NCI-H226 (cell line): Measurements from ENCODE around the gene PTPRT.

Source experiments
- DNase-seq: peaks from one replicate; pipeline ENCODE4 v3.0.0-alpha.2; 2015

The PTPRT gene

GRCh38 chr20:42360621-42361020 lies 829.1 kb downstream of the PTPRT start:
- DNase-seq = no peak

GRCh38 chr20:42359617-42360016 lies 830.1 kb downstream of the PTPRT start:
- no peak for DNase-seq

GRCh38 chr20:42352096-42352495 lies 837.6 kb downstream of the PTPRT start:
- no peak for DNase-seq

GRCh38 chr20:42350521-42350920 lies 839.2 kb downstream of the PTPRT start:
- no peak for DNase-seq

GRCh38 chr20:42346189-42347170 lies 843.2 kb downstream of the PTPRT start:
- no peak for DNase-seq

DNA sequence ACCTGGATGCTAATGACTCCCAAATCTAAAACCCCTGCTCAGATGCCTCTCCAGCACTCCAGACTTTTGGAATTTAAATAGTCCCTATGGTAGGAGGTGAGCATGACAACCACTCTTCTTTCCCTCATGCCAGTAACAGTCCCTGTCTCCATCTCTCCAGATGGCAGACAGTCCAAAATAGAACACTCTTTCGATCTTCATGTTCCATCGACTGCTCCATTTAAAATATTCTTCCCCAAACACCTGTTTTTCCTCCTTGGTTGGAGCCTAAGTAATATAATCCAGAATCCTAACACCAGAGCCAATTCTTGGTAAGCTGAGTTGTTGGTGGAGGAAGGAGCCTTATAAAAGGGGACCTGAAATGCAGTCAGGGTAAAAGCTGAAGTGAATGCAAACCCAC lies 848.1 kb downstream of the PTPRT start:
- no peak for DNase-seq

GRCh38 chr20:42340368-42340767 lies 849.3 kb downstream of the PTPRT start:
- DNase-seq = no peak

DNA sequence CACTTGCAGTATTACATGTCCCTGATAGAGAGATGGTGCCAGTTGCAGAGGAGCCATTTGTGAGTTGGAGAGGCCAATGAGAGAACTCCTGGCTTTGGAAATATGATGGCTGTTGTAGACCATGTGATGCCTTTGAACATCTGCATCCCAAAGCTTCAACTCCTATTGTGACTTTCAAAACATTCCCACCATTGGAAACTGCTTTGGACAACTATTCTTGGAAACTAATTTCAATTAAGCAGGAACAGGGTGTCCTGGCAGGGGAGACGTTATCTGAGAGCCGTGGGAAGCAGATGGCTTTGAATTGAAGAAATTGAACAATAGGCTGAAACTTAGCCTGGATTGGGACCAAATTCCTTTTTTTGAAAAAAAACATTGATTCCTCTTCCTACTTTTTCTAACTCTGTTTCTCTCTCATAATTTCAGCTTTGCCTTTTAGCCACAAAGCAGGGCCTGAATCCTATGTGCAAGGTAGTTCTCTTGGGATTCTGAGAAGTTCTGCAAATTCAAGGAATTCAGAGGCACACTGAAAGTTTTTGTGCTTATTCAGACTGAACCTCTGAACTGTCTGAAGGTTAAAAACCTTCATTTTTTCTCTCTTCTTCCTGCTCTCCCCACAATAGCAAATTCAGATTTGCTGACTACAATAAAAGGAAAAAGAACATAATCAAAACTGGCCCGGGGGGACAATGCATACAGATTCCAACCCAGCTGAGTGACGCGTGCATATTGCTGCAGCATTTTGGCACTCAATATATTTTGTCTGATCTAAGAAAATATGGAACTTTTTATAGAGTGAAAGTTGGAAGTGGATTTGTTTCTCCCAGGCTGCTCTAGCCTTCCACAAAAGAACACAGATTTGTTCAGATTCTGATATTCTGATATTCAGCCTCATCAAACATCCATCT lies 851.2 kb downstream of the PTPRT start:
- DNase-seq = no peak

DNA sequence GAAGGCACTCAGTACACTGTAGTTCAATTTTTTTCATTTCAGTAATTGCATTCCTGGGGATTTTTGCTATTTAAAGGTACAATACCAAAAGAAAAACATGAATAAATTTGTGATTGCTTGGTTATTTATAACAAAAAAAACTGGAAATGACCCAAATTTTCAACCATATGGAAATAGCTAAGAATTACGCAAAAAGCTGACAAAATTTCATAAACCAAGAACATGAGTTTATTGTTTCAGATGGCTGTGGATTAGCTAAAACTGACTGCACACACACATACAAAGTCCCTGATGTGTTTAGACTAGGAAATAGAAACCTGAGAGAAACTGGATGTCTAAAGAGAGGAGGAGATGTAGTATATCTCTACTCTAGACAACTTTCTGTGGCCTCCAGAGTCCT lies 853.1 kb downstream of the PTPRT start:
- DNase-seq = no peak

- no peak for DNase-seq
Observed at GRCh38 chr20:42319252-42320013, 870.3 kb downstream of the PTPRT start.

DNA sequence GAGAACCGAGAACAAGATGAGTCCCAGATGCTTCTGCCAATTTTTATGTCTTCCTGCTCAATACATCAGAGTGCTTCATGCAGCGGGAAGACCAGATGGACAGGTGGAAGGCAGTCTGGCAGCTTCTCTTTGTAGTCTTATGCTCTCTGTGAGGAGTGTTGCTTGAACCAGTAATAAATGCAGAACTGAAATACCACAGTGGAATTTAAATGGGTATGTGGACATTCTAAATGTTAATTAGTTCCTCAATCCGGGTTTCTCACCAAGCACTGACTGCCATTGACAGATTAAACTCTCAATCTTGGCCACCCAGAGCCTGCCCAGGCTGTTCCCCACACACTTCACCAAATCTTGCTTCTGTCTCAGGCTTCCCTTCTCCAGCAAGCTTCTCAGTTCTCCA lies 876.0 kb downstream of the PTPRT start:
- DNase-seq = no peak

DNA sequence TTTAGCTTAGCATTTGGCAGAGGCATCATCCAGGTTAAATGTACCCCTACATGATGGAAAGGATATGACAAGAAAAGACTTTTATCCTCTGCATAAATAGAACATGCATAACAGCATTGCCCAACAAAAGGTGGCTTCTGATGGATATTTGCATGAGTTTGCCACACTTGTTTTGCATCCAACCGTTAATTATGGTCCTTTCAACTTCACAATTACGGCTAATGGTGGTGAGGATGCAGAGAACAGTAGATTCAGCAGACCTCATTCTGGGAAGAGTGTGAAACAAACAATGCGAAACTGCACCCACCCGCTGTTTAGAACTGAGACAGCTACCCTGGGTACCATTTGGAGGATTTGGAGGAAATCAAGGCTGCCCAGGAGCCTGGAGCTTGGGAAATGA lies 880.7 kb downstream of the PTPRT start:
- DNase-seq = no peak

- no peak for DNase-seq
Observed at GRCh38 chr20:42308171-42308570, 881.5 kb downstream of the PTPRT start.

- DNase-seq = no peak
Observed at GRCh38 chr20:42295592-42295991, 894.1 kb downstream of the PTPRT start.

DNA sequence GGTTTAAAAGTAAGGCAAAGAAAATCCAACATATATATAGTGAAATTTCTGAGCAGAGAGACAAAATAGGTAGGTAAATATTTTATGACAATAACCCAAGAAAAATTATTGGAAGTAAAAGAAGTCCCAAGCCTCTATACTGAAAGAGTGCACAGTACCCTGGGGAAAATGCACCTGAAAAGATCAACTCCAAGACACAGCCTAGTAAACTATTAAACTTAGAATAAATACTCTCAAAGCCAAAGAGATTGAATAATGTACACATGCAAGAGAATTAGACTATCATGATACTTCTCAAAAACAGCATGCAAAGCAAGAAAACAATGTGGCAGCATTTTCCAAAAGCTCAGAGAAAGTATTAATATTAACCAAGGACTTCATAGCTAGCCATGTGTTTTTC lies 894.7 kb downstream of the PTPRT start:
- no peak for DNase-seq

DNA sequence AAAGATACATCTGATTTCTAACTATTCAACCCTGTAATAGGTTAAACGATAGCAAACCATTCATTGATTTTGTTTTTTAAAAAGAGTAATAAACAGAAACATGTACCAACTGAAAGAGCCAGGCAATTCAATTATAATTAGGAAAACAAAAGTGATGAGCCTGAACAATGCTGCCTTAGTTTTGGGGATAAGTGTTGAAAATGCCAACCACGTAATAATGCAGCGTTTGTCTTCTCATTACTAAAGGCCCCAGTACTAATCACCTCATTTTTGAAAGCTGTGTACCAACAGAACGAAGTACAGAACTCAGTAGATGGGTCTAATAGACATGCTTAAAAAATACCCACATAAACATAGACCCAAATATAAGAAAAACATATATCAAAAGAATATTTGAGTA lies 907.9 kb downstream of the PTPRT start:
- no peak for DNase-seq

GRCh38 chr20:42276718-42277602 lies 912.7 kb downstream of the PTPRT start:
- no peak for DNase-seq

- DNase-seq = no peak
Observed at GRCh38 chr20:42274986-42275385, 914.7 kb downstream of the PTPRT start.

- no peak for DNase-seq
Observed at GRCh38 chr20:42272516-42272915, 917.2 kb downstream of the PTPRT start.

- no peak for DNase-seq
Observed at GRCh38 chr20:42270539-42270938, 919.2 kb downstream of the PTPRT start.

DNA sequence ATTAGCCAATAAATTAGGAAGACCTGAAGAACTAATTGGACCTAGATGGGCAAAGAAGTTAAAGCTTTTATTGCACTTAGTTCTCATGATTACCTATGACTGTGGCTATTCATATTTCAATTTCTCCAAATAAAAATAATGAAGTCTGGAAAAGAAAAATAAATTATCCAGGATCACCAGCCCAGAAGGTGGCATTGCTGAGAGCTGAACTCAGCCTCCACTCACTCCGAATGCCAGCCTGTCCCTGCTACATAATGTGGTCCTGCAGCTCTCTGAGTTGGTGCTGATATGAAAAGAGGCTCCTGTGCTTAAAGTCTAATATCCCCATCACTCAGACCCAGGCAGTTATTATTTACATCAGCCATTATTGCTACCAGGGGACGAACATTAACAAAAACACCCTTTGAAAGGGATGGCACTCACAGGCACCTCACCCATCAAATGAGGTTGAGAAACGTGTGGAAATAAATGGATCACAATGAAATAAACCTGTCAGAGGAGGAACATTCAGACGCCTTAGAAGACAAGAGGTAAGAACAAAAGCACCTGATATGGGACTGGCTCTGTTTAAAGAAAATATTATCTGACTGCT lies 921.8 kb downstream of the PTPRT start:
- no peak for DNase-seq
